Chondrocyte (in vitro differentiated cells): ENCODE results near the gene ABCF1. TPM values are rescaled to one million over a fixed set of nuclear protein-coding genes. Genes with fewer than 3 reads are reported as not detected.

Experiments
- DNase-seq: peaks from one replicate; pipeline ENCODE4 v3.0.0; 2021; ENCODE audit warnings: mixed read lengths, low spot score
- H3K27ac Mint-ChIP-seq: one replicate; pipeline ENCODE4 v1.8.0; 2021; ENCODE audit warnings: mild to moderate bottlenecking, moderate library complexity, mixed read lengths; ENCODE audit not compliant: unreplicated experiment
- H3K27me3 Mint-ChIP-seq: 2 replicates; pipeline ENCODE4 v1.8.0; 2021; ENCODE audit warnings: low read depth, mixed read lengths
- H3K36me3 Mint-ChIP-seq: 2 replicates; pipeline ENCODE4 v1.8.0; 2021; ENCODE audit warnings: low read depth, mixed read lengths
- H3K4me1 Mint-ChIP-seq: 2 replicates; pipeline ENCODE4 v1.8.0; 2021; ENCODE audit warnings: low read depth, mild to moderate bottlenecking, mixed read lengths
- H3K4me3 Mint-ChIP-seq: one replicate; pipeline ENCODE4 v1.8.0; 2021; ENCODE audit warnings: mild to moderate bottlenecking, moderate library complexity, mixed read lengths; ENCODE audit not compliant: unreplicated experiment
- H3K9me3 Mint-ChIP-seq: 2 replicates; pipeline ENCODE4 v1.8.0; 2021; ENCODE audit warnings: low read depth, mixed read lengths
- total RNA-seq: library from RNA; stranded (reverse); gene quantifications from 3 replicates; pipeline ENCODE4 v1.2.1, GENCODE V29; 2021
- TF ChIP-seq, protein P1 (sequence below): fragments of 200-600 bp; sonication (generic); IDR thresholded peaks from 2 replicates; pipeline ENCODE4 v1.5.0; 2021; ENCODE audit warnings: antibody characterized with exemption, mild to moderate bottlenecking, moderate library complexity

The ABCF1 gene
- total RNA-seq, 1 donor from 2014 or later = 53.0 TPM

DNA sequence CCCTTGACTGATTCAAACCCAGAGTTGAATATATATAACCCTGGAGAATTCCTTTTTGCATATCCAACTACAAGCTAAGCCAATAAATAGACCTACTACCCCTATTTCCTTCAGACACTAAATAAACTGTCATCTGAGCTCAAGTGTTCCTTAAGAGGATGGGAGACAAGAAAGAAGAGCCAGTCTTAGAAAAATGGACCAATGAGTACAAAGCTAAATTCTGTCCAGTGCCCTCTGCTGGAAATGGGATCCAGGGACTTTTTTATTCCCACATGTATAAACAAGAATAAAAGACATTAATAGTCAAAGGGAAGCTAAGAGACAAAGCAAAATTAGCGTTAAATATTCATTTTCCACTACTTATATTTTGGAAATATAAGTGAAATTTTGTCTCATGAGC is 41.0 kb downstream of the ABCF1 start:
- H3K36me3 Mint-ChIP-seq = peaks cover 32% of the 10 kb centered on the region
- H3K4me1 Mint-ChIP-seq = peaks cover 62% of the 10 kb centered on the region
- no peak for DNase-seq
- TF ChIP-seq, protein P1, sequence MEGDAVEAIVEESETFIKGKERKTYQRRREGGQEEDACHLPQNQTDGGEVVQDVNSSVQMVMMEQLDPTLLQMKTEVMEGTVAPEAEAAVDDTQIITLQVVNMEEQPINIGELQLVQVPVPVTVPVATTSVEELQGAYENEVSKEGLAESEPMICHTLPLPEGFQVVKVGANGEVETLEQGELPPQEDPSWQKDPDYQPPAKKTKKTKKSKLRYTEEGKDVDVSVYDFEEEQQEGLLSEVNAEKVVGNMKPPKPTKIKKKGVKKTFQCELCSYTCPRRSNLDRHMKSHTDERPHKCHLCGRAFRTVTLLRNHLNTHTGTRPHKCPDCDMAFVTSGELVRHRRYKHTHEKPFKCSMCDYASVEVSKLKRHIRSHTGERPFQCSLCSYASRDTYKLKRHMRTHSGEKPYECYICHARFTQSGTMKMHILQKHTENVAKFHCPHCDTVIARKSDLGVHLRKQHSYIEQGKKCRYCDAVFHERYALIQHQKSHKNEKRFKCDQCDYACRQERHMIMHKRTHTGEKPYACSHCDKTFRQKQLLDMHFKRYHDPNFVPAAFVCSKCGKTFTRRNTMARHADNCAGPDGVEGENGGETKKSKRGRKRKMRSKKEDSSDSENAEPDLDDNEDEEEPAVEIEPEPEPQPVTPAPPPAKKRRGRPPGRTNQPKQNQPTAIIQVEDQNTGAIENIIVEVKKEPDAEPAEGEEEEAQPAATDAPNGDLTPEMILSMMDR = peak; percentile 75
- peak overlapping the region; percentile 34 for H3K27ac Mint-ChIP-seq
- no peaks in the 10 kb centered on the region for H3K9me3 Mint-ChIP-seq
- no peaks in the 10 kb centered on the region for H3K27me3 Mint-ChIP-seq
- no peak overlapping the region for H3K4me3 Mint-ChIP-seq

DNA sequence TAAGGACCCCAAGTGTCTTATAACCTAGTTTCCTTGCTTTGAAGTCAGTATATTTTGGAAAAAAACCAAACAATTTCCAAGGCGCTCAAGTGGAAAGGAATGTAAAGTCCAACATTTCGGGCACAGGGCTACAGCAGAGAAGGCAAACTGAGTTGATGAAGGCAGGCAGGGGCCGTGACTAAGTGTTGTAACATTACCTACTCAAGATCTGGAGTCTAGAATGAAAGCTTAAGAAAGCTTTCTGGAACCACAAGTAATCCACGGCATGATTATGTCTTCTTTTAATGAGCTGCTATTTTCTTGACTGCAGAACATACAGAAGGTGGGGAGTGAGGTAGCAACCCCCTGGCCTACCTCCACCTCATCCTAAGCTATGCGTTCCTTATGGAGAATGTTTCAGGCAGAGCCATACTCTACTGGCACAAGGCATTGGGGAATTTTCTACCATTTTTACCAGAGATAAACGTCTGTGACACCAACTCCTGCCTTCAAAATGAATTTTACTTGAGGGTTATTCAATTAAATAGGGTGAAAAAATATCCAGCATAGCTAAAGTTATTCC is 41.5 kb downstream of the ABCF1 start:
- no peak overlapping the region for H3K4me3 Mint-ChIP-seq
- H3K9me3 Mint-ChIP-seq = no peaks in the 10 kb centered on the region
- TF ChIP-seq, protein P1 = no peak
- H3K27ac Mint-ChIP-seq = peak overlapping the region; percentile 100
- peaks cover 27% of the 10 kb centered on the region for H3K36me3 Mint-ChIP-seq
- H3K4me1 Mint-ChIP-seq = peaks cover 59% of the 10 kb centered on the region
- no peaks in the 10 kb centered on the region for H3K27me3 Mint-ChIP-seq
- no peak for DNase-seq

DNA sequence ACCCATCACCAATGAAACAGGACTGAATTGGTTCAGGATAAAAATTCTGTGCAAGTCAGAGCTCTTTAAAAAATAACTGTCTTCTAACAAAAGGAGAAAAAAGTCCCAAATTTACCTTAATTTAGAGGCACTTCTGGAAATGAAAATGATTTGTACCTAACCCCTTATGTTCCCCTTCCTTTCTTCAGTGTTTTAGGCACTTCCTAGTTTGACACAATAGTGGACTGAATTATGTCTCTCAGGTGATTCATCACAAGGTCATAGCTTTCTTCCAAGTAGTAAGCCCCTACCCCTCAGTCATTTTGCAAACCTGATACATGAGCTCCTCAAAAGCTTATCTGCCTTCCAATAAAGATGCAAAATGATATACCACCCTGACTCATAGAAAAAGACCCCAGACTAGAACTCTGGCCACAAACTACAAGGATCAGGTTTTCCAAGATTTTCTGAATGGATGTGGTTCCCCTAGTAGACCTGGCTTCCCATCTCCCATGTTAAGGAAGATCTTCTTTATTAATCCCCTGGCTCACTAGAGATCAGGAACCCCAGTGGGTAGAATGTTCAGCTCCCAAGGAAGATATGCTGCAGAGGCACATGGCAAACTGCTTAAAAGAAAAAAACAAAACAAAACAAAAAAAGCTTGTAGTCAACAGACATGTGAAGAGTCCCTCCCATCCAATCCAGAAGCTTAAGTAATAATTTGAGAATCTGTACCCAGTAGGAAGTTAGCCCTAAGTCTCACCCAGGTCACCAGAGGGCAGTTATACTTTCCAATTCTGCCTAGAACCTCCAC is 42.2 kb downstream of the ABCF1 start:
- Mint-ChIP-seq H3K4me3 (peak overlapping the region; percentile 49), H3K27ac (peak overlapping the region; percentile 100), H3K4me1 (peaks cover 60% of the 10 kb centered on the region), H3K27me3 (no peaks in the 10 kb centered on the region), H3K36me3 (peaks cover 27% of the 10 kb centered on the region), H3K9me3 (no peaks in the 10 kb centered on the region)
- no peak for DNase-seq
- TF ChIP-seq, protein P1 = no peak

DNA sequence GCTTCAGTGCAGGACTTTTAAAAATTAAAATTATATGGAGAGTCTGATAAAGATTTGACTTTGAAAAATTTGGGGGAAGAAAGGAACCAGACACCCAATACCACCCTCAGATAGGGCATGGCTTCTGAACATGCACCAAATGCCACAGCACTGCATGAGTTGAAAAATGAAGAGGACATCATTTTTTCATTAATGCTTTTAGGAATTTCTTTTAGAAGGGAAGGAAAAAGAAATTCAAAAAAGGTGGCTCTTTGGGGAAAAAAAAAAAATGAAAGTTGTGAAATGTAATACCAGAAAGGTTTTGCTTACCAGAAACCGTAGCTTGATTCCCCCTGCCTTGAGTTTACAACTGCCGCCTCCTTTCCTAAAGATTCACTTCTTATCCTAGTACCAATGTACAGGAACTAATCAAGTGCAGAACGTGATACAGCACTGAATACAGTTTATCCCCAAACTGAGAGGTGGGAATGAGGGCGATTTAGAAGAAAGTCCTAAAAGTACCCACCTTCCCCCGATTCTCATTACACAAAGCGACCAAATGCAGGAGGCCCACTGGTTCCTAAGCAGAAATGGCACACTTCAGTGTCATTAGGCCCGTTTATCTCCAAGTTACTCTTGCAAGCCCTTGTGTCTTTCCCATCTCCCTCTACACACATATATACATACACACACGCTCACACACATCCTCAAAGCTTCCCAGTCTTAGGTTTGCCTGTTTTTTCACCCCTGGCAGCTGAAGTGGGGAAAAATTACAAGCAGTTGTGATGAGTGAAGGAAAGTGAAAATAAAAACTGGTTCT is 43.0 kb downstream of the ABCF1 start:
- TF ChIP-seq, protein P1 = no peak
- peak overlapping the region; percentile 99 for H3K4me3 Mint-ChIP-seq
- H3K27me3 Mint-ChIP-seq = no peaks in the 10 kb centered on the region
- H3K27ac Mint-ChIP-seq = peak overlapping the region; percentile 100
- peaks cover 21% of the 10 kb centered on the region for H3K36me3 Mint-ChIP-seq
- H3K9me3 Mint-ChIP-seq = no peaks in the 10 kb centered on the region
- H3K4me1 Mint-ChIP-seq = peaks cover 62% of the 10 kb centered on the region
- DNase-seq = no peak

DNA sequence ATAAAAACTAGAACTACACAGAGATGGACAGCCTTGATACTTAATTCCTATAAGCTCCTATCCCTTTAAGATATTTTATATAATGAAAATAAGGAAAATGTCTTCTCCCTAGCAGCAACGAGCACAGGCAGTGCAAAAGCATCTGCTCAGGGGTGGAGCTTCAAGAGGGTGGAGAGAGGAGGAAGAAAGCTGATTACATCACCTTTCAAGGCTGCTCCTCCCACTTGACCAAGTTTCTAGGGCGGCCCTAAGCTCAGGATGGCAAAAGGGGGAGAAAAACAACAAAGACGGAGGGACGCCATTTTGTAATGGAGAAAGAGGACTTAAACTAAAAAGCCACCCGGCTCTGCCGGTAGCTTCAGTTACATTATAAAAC is 43.6 kb downstream of the ABCF1 start:
- no peaks in the 10 kb centered on the region for H3K27me3 Mint-ChIP-seq
- TF ChIP-seq, protein P1 = no peak
- peak overlapping the region; percentile 100 for H3K27ac Mint-ChIP-seq
- H3K4me3 Mint-ChIP-seq = peak overlapping the region; percentile 99
- H3K4me1 Mint-ChIP-seq = peaks cover 58% of the 10 kb centered on the region
- DNase-seq = no peak
- peaks cover 19% of the 10 kb centered on the region for H3K36me3 Mint-ChIP-seq
- H3K9me3 Mint-ChIP-seq = no peaks in the 10 kb centered on the region
